Fibroblast of lung (primary cell): Measurements from ENCODE around the gene THRA. TPM values are rescaled to one million over a fixed set of nuclear protein-coding genes. Genes with fewer than 3 reads are reported as not detected.

Experiments used
- DNase-seq, 2 donors: peaks; one replicate each; pipeline versions ENCODE4 v3.0.0 to v3.0.0-alpha.2; 2010; ENCODE audit warnings: low read depth in 2 of 2
- H2AFZ ChIP-seq: 2 replicates; pipeline ENCODE4 v1.5.1; 2012; ENCODE audit warnings: low read length, control low read depth, inconsistent platforms
- H3K27ac ChIP-seq: 2 replicates; pipeline ENCODE4 v1.5.1; 2011; ENCODE audit warnings: low read length, control low read depth; ENCODE audit not compliant: insufficient read depth
- H3K27me3 ChIP-seq: 2 replicates; pipeline ENCODE4 v1.5.1; 2011; ENCODE audit warnings: mild to moderate bottlenecking, low read length; ENCODE audit not compliant: control insufficient read depth, insufficient read depth
- H3K36me3 ChIP-seq: 2 replicates; pipeline ENCODE4 v1.5.1; 2011; ENCODE audit warnings: low read length; ENCODE audit not compliant: control insufficient read depth, insufficient read depth
- H3K4me1 ChIP-seq: 2 replicates; pipeline ENCODE4 v1.5.1; 2011; ENCODE audit warnings: low read length; ENCODE audit not compliant: control insufficient read depth, insufficient read depth; ENCODE audit errors: extremely low read depth
- H3K4me2 ChIP-seq: 2 replicates; pipeline ENCODE4 v1.5.1; 2011; ENCODE audit warnings: low read length, control low read depth; ENCODE audit not compliant: insufficient read depth; ENCODE audit errors: extremely low read depth
- H3K4me3 ChIP-seq, 4 experiments: fragments of 200-600 bp in 1 of 4; sonication (generic) in 1 of 4; replicated peaks in 1 of 4; 2 replicates each; pipeline ENCODE4 v1.5.1; 2011 to 2016; ENCODE audit warnings: low read length in 4 of 4, low read depth in 3 of 4, mild to moderate bottlenecking in 3 of 4, control low read depth in 2 of 4, inconsistent platforms in 1 of 4, mixed read lengths in 1 of 4; ENCODE audit not compliant: insufficient read depth in 1 of 4; ENCODE audit errors: control extremely low read depth in 1 of 4
- H3K79me2 ChIP-seq: 2 replicates; pipeline ENCODE4 v1.5.1; 2012; ENCODE audit warnings: mild to moderate bottlenecking, low read length, inconsistent platforms; ENCODE audit not compliant: control insufficient read depth, insufficient read depth
- H3K9ac ChIP-seq: 2 replicates; pipeline ENCODE4 v1.5.1; 2011; ENCODE audit warnings: mild to moderate bottlenecking, low read length, control low read depth; ENCODE audit not compliant: insufficient read depth
- H3K9me3 ChIP-seq: 2 replicates; pipeline ENCODE4 v1.5.1; 2012; ENCODE audit warnings: low read depth, low read length; ENCODE audit not compliant: control insufficient read depth, insufficient read depth
- H4K20me1 ChIP-seq: 2 replicates; pipeline ENCODE4 v1.5.1; 2011; ENCODE audit warnings: low read length; ENCODE audit not compliant: control insufficient read depth, insufficient read depth; ENCODE audit errors: extremely low read depth
- EZH2 ChIP-seq: IDR thresholded peaks from 2 replicates; pipeline ENCODE4 v1.5.1; 2012; ENCODE audit warnings: low read length, control low read depth, mild to moderate bottlenecking; ENCODE audit errors: missing control alignments
- polyA plus RNA-seq, 2 donors: library from polyadenylated mRNA; depleted of rRNA in 1 of 2; stranded (reverse) in 1 of 2; unstranded in 1 of 2; fragments of >200 nt; gene quantifications; 2 replicates each; pipeline ENCODE4 v1.2.1, GENCODE V29; 2011 to 2012; ENCODE audit warnings: missing spikeins in 1 of 2
- total RNA-seq: library from RNA; depleted of rRNA; stranded (reverse); fragments of >200 nt; gene quantifications from 2 replicates; pipeline ENCODE4 v1.2.1, GENCODE V29; 2014
- TF ChIP-seq, protein P1 (sequence below), 2 donors: IDR thresholded peaks in 1 of 2; conservative IDR thresholded peaks in 1 of 2; 1 replicate in 1 of 2; 2 replicates in 1 of 2; pipeline ENCODE4 v1.5.1; 2011 to 2012; ENCODE audit warnings: low read length in 2 of 2, control low read depth in 1 of 2, inconsistent platforms in 1 of 2, low read depth in 1 of 2, mild to moderate bottlenecking in 1 of 2

Gene THRA
- total and polyA plus RNA-seq, 2 donors (not counting 1 experiment from before 2014, with no cell fraction given): 27.2 to 52.8 TPM

DNA sequence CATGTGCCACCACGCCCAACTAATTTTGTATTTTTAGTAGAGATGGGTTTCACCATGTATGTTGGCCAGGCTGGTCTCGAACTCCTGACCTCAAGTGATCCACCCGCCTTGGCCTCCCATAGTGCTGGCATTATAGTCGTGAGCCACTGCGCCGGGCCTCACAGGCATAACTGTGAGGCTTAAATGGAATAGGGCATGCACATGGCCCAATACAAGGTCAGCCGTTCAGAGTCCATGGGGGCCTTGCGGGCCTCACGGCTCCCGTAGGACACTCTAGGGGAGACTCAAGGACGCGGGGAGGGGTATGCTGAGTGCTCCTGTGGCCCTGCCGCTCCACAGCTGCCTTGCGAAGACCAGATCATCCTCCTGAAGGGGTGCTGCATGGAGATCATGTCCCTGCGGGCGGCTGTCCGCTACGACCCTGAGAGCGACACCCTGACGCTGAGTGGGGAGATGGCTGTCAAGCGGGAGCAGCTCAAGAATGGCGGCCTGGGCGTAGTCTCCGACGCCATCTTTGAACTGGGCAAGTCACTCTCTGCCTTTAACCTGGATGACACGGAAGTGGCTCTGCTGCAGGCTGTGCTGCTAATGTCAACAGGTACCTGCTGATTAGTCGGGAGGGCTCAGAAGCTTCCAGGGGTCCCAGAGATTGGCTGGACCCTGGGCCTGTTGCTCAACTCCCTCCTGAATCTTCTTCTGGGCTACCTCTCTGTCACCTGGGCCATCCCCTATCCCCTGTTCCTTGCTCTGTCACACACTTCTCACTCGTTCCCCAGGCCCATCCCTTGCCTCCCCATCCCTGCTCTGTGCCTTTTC lies 25.3 kb downstream of the THRA start:
- Histone ChIP-seq H3K9ac (no peak overlapping the region), H2AFZ (no peak overlapping the region)
- TF ChIP-seq, protein P1, sequence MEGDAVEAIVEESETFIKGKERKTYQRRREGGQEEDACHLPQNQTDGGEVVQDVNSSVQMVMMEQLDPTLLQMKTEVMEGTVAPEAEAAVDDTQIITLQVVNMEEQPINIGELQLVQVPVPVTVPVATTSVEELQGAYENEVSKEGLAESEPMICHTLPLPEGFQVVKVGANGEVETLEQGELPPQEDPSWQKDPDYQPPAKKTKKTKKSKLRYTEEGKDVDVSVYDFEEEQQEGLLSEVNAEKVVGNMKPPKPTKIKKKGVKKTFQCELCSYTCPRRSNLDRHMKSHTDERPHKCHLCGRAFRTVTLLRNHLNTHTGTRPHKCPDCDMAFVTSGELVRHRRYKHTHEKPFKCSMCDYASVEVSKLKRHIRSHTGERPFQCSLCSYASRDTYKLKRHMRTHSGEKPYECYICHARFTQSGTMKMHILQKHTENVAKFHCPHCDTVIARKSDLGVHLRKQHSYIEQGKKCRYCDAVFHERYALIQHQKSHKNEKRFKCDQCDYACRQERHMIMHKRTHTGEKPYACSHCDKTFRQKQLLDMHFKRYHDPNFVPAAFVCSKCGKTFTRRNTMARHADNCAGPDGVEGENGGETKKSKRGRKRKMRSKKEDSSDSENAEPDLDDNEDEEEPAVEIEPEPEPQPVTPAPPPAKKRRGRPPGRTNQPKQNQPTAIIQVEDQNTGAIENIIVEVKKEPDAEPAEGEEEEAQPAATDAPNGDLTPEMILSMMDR (conservative IDR thresholded peaks at IDR 0.05 in 1 of 2, IDR thresholded peaks at IDR 0.05 in 1 of 2; ENCODE audit: low read depth in 1 of 2, low read length in 2 of 2): no peak
- TF ChIP-seq EZH2: no peak

DNA sequence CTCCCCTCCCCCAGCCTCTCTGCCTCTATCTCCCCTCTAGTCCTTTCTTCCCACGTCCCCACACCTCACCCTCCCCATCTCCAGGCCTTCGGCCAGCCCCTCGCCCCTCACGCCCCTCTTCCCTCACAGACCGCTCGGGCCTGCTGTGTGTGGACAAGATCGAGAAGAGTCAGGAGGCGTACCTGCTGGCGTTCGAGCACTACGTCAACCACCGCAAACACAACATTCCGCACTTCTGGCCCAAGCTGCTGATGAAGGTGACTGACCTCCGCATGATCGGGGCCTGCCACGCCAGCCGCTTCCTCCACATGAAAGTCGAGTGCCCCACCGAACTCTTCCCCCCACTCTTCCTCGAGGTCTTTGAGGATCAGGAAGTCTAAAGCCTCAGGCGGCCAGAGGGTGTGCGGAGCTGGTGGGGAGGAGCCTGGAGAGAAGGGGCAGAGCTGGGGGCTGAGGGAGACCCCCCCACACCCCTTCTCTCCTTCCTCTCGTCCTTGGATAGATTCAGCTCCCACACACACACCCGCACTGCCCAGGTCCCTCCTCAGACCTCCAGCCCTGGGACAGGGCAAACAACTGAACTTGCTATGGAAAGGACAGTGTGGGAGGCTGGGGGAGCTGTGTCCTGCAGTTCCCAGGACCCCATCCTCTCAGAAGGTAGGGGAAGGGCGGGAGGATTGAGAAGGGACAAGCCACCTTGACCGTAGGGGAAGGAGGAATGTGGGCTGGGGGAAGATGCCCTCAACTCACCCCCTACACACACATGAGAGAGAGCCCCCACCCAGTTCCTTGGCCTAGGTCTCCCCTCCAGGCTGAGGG lies 26.5 kb downstream of the THRA start:
- no peak for DNase-seq
- Histone ChIP-seq H3K27me3 (no peaks in the 10 kb centered on the region), H2AFZ (no peak overlapping the region), H4K20me1 (no peaks in the 10 kb centered on the region), H3K79me2 (no peaks in the 10 kb centered on the region), H3K9ac (no peak overlapping the region), H3K9me3 (no peaks in the 10 kb centered on the region), H3K4me2 (no peak overlapping the region), H3K27ac (no peak overlapping the region), H3K4me1 (peaks cover 7% of the 10 kb centered on the region), H3K4me3 (no peak overlapping the region), H3K36me3 (peaks cover 33% of the 10 kb centered on the region)
- TF ChIP-seq, protein P1 (conservative IDR thresholded peaks at IDR 0.05 in 1 of 2, IDR thresholded peaks at IDR 0.05 in 1 of 2; ENCODE audit: low read depth in 1 of 2, low read length in 2 of 2): no peak
- TF ChIP-seq EZH2: no peak

More for the DNA sequence above, 25.3 kb downstream of the THRA start:
- Histone ChIP-seq H3K27me3 (no peaks in the 10 kb centered on the region), H3K36me3 (peaks cover 29% of the 10 kb centered on the region), H3K4me1 (peaks cover 7% of the 10 kb centered on the region), H3K4me2 (no peak overlapping the region), H3K79me2 (no peaks in the 10 kb centered on the region), H4K20me1 (no peaks in the 10 kb centered on the region), H3K9me3 (no peaks in the 10 kb centered on the region), H3K4me3 (no peak overlapping the region), H3K27ac (no peak overlapping the region)
- DNase-seq: no peak
